ENCODE results near the gene LOXHD1.

DNA sequence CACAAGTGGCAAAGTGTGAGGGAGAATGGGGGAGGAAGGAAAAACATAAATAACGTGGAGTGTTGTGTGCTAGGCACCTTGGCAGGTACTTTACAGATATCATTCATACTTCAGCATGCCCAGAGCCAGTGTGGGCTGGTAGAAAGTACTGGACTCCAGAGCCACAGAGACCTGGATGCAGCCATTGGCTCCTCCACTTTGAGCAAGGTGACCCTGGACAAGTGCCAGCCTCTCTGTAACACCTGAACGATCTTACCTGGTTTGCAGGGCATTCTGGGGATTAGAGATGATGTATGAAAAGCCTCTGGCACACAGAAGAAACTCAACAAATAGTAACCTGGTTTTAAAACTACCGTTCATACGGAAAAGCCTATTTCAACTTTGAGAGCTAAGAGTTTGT is 6.3 kb downstream of the LOXHD1 start:
- TF ChIP-seq, protein P1, sequence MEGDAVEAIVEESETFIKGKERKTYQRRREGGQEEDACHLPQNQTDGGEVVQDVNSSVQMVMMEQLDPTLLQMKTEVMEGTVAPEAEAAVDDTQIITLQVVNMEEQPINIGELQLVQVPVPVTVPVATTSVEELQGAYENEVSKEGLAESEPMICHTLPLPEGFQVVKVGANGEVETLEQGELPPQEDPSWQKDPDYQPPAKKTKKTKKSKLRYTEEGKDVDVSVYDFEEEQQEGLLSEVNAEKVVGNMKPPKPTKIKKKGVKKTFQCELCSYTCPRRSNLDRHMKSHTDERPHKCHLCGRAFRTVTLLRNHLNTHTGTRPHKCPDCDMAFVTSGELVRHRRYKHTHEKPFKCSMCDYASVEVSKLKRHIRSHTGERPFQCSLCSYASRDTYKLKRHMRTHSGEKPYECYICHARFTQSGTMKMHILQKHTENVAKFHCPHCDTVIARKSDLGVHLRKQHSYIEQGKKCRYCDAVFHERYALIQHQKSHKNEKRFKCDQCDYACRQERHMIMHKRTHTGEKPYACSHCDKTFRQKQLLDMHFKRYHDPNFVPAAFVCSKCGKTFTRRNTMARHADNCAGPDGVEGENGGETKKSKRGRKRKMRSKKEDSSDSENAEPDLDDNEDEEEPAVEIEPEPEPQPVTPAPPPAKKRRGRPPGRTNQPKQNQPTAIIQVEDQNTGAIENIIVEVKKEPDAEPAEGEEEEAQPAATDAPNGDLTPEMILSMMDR (IDR thresholded peaks at IDR 0.05) = no peak
- no peak for TF ChIP-seq EZH2 (IDR thresholded peaks at IDR 0.05; ENCODE audit: borderline replicate concordance, insufficient read depth, low read depth, low read length, poor library complexity, severe bottlenecking)

Data from B cell (primary cell).